KBM-7 (cell line): ENCODE data around the gene SDHB.

Experiments used
- DNase-seq: peaks from one replicate; pipeline ENCODE4 v3.0.0-alpha.2; 2015
- in situ Hi-C: fragments of 300-500 bp; cut with MboI; formaldehyde crosslinking; loops from 2 replicates; pipeline ENCODE4 v1.14.3; 2020; ENCODE audit warnings: low sequenced_read_pairs, low pct_unique_long_range_greater_than_20kb, mixed read lengths

The SDHB gene

GRCh38 chr1:17053685-17054410 is at the start of gene SDHB:
Gene SDHB, minus strand, starts transcription at chr1:17054032. Its CDS starts 13 bp downstream, at chr1:17054019.
- in situ Hi-C loops, result no loop called here
- DNase-seq, result peak; percentile 98

- in situ Hi-C loops, result no loop called here
- DNase-seq, result no peak
Observed at GRCh38 chr1:17102232-17102631, 48.4 kb upstream of the SDHB start.

- in situ Hi-C loops, result no loop called here
- DNase-seq, result no peak
Observed at GRCh38 chr1:17101261-17101660, 47.4 kb upstream of the SDHB start.

- in situ Hi-C loops, result no loop called here
- no peak for DNase-seq
Observed at GRCh38 chr1:17099616-17100340, 45.9 kb upstream of the SDHB start.

GRCh38 chr1:17098446-17099317 is 44.9 kb upstream of the SDHB start:
- DNase-seq, result no peak

GRCh38 chr1:17097787-17098186 is 44.0 kb upstream of the SDHB start:
- no peak for DNase-seq
- in situ Hi-C loops, result no loop called here

More at GRCh38 chr1:17098446-17099317, 44.9 kb upstream of the SDHB start:
- in situ Hi-C loops, result no loop called here

GRCh38 chr1:17097147-17097546 is 43.3 kb upstream of the SDHB start:
- in situ Hi-C loops, result no loop called here
- no peak for DNase-seq

- DNase-seq, result no peak
- in situ Hi-C loops, result no loop called here
Observed at GRCh38 chr1:17096584-17096983, 42.8 kb upstream of the SDHB start.

GRCh38 chr1:17095141-17095540 is 41.3 kb upstream of the SDHB start:
- in situ Hi-C loops, result no loop called here
- no peak for DNase-seq

GRCh38 chr1:17094664-17095063 is 40.8 kb upstream of the SDHB start:
- DNase-seq, result no peak
- in situ Hi-C loops, result no loop called here

GRCh38 chr1:17093822-17094393 is 40.1 kb upstream of the SDHB start:
- no peak for DNase-seq
- in situ Hi-C loops, result no loop called here

- in situ Hi-C loops, result no loop called here
Observed at GRCh38 chr1:17091252-17091651, 37.4 kb upstream of the SDHB start.

GRCh38 chr1:17089506-17089905 is 35.7 kb upstream of the SDHB start:
- in situ Hi-C loops, result no loop called here
- DNase-seq, result no peak

More at GRCh38 chr1:17091252-17091651, 37.4 kb upstream of the SDHB start:
- DNase-seq, result no peak

GRCh38 chr1:17086751-17087150 is 32.9 kb upstream of the SDHB start:
- in situ Hi-C loops, result no loop called here
- no peak for DNase-seq

GRCh38 chr1:17084787-17085186 is 31.0 kb upstream of the SDHB start:
- in situ Hi-C loops, result no loop called here
- DNase-seq, result no peak

GRCh38 chr1:17082761-17083160 is 28.9 kb upstream of the SDHB start:
- no peak for DNase-seq
- in situ Hi-C loops, result no loop called here

GRCh38 chr1:17081439-17081838 is 27.6 kb upstream of the SDHB start:
- DNase-seq, result no peak
- in situ Hi-C loops, result no loop called here

- in situ Hi-C loops, result no loop called here
- no peak for DNase-seq
Observed at GRCh38 chr1:17080880-17081279, 27.0 kb upstream of the SDHB start.

- in situ Hi-C loops, result no loop called here
- no peak for DNase-seq
Observed at GRCh38 chr1:17080085-17080759, 26.4 kb upstream of the SDHB start.
